Ishikawa (cell line): Measurements from ENCODE around the gene BAX.
A peak's percentile ranks its signal among the peaks of the same experiment; 100 is the strongest.

Source experiments
- CEBPB ChIP-seq: IDR thresholded peaks from 2 replicates; pipeline ENCODE4 v1.6.1; 2012
- CREB1 ChIP-seq: IDR thresholded peaks from 2 replicates; pipeline ENCODE4 v1.6.1; 2012; ENCODE audit warnings: low read depth
- EGR1 ChIP-seq: IDR thresholded peaks from 2 replicates; pipeline ENCODE4 v1.6.1; 2012
- EP300 ChIP-seq: IDR thresholded peaks from 2 replicates; pipeline ENCODE4 v1.6.1; 2012; ENCODE audit warnings: borderline replicate concordance
- FOXM1 ChIP-seq: IDR thresholded peaks from 2 replicates; pipeline ENCODE4 v1.6.1; 2012; ENCODE audit warnings: low read depth, borderline replicate concordance
- NFIC ChIP-seq: IDR thresholded peaks from 2 replicates; pipeline ENCODE4 v1.6.1; 2012
- RAD21 ChIP-seq: IDR thresholded peaks from 2 replicates; pipeline ENCODE4 v1.6.1; 2012; ENCODE audit warnings: low read depth
- TAF1 ChIP-seq: IDR thresholded peaks from 2 replicates; pipeline ENCODE4 v1.6.1; 2012; ENCODE audit warnings: low read depth, mild to moderate bottlenecking
- TCF12 ChIP-seq: IDR thresholded peaks from 2 replicates; pipeline ENCODE4 v1.6.1; 2012; ENCODE audit warnings: low read depth
- TEAD4 ChIP-seq: IDR thresholded peaks from 2 replicates; pipeline ENCODE4 v1.6.1; 2012
- YY1 ChIP-seq: IDR thresholded peaks from 2 replicates; pipeline ENCODE4 v1.6.1; 2012; ENCODE audit warnings: low read depth
- ZBTB7A ChIP-seq: IDR thresholded peaks from 2 replicates; pipeline ENCODE4 v1.6.1; 2012; ENCODE audit warnings: low read depth
- TF ChIP-seq, protein P1 (sequence below): IDR thresholded peaks from 2 replicates; pipeline ENCODE4 v1.6.1; 2012
- TF ChIP-seq, protein P2 (sequence below): IDR thresholded peaks from 2 replicates; pipeline ENCODE4 v1.6.1; 2012
- TF ChIP-seq, protein P3 (sequence below): IDR thresholded peaks from 2 replicates; pipeline ENCODE4 v1.6.1; 2012; ENCODE audit warnings: low read depth, mild to moderate bottlenecking

The BAX gene

DNA sequence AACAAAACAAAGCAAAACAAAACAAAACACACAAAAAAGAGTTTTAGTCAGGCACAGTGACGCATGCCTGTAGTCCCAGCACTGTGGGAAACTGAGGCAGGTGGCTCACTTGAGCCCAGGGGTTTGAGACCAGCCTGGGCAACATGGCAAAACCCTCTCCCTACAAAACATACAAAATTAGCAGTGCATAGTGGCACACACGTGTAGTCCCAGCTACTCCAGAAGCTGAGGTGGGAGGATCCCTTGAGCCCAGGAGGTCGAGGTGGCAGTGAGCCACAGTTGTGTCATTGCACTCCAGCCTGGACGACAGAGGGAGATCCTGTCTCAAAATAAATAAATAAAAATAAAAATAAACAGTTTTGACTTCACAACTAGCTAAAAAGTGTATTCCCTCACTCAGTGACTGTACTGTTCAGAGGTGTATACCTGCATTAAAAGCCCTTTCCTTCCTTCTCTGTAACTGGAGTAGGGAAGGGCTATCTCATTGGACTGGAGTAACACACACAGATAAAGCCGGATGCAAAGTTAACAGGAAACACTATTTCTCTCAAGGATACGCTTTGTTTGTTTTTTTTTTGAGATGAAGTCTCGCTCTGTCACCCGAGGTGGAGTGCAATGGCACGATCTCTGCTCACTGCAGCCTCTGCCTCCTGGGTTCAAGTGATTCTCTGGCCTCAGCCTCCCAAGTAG lies 3.7 kb upstream of the BAX start:
- TF ChIP-seq, protein P1, sequence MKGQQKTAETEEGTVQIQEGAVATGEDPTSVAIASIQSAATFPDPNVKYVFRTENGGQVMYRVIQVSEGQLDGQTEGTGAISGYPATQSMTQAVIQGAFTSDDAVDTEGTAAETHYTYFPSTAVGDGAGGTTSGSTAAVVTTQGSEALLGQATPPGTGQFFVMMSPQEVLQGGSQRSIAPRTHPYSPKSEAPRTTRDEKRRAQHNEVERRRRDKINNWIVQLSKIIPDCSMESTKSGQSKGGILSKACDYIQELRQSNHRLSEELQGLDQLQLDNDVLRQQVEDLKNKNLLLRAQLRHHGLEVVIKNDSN: no peak
- TF ChIP-seq ZBTB7A: no peak
- TF ChIP-seq CREB1: no peak
- no peak for TF ChIP-seq NFIC
- no peak for TF ChIP-seq FOXM1
- TF ChIP-seq, protein P2, sequence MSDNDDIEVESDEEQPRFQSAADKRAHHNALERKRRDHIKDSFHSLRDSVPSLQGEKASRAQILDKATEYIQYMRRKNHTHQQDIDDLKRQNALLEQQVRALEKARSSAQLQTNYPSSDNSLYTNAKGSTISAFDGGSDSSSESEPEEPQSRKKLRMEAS: no peak
- no peak for TF ChIP-seq TEAD4
- no peak for TF ChIP-seq TAF1
- TF ChIP-seq TCF12: no peak
- TF ChIP-seq, protein P3, sequence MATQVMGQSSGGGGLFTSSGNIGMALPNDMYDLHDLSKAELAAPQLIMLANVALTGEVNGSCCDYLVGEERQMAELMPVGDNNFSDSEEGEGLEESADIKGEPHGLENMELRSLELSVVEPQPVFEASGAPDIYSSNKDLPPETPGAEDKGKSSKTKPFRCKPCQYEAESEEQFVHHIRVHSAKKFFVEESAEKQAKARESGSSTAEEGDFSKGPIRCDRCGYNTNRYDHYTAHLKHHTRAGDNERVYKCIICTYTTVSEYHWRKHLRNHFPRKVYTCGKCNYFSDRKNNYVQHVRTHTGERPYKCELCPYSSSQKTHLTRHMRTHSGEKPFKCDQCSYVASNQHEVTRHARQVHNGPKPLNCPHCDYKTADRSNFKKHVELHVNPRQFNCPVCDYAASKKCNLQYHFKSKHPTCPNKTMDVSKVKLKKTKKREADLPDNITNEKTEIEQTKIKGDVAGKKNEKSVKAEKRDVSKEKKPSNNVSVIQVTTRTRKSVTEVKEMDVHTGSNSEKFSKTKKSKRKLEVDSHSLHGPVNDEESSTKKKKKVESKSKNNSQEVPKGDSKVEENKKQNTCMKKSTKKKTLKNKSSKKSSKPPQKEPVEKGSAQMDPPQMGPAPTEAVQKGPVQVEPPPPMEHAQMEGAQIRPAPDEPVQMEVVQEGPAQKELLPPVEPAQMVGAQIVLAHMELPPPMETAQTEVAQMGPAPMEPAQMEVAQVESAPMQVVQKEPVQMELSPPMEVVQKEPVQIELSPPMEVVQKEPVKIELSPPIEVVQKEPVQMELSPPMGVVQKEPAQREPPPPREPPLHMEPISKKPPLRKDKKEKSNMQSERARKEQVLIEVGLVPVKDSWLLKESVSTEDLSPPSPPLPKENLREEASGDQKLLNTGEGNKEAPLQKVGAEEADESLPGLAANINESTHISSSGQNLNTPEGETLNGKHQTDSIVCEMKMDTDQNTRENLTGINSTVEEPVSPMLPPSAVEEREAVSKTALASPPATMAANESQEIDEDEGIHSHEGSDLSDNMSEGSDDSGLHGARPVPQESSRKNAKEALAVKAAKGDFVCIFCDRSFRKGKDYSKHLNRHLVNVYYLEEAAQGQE: no peak
- no peak for TF ChIP-seq CEBPB

DNA sequence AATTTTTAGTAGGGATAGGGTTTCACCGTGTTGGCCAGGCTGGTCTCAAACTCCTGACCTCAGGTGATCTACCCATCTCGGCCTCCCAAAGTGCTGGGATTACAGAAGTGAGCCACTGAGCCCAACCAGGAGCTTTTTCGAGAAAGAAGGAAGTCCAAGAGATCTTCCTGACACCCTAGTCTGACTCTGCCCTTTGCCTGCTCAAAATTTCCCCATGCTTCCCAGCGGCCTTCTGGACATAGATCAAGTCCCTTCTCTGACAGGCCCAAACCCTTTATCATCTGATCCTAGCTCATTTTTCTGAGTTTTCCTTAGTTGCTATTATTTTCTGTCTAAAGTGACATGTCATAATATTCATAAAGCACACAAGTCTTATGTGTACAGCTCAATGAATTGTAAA lies 1.5 kb upstream of the BAX start:
- TF ChIP-seq NFIC: no peak
- TF ChIP-seq, protein P1: no peak
- TF ChIP-seq, protein P3: no peak

DNA sequence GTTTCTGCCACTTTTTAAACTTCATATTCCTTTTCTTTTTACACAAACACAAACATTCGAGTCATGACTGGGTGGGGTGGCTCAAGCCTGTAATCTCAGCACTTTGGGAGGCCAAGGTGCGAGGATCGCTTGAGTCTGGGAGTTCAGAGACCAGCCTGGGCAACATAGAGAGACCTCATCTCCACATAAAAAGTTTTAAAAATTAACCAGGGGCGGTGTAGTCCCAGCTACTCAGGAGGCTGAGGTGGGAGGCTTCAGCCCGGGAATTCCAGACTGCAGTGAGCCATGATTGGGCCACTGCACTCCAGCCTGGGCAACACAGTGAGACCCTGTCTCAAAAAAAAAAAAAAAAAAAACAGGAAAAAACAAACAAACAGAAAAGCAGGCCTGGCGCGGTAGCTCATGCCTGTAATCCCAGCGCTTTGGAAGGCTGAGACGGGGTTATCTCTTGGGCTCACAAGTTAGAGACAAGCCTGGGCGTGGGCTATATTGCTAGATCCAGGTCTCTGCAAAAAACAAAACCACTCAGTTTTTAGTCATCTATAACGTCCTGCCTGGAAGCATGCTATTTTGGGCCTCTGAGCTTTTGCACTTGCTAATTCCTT lies 583 bp upstream of the BAX start:
- TF ChIP-seq NFIC: no peak
- TF ChIP-seq EP300: no peak
- no peak for TF ChIP-seq CREB1
- TF ChIP-seq YY1: no peak
- TF ChIP-seq RAD21: no peak
- no peak for TF ChIP-seq CEBPB

DNA sequence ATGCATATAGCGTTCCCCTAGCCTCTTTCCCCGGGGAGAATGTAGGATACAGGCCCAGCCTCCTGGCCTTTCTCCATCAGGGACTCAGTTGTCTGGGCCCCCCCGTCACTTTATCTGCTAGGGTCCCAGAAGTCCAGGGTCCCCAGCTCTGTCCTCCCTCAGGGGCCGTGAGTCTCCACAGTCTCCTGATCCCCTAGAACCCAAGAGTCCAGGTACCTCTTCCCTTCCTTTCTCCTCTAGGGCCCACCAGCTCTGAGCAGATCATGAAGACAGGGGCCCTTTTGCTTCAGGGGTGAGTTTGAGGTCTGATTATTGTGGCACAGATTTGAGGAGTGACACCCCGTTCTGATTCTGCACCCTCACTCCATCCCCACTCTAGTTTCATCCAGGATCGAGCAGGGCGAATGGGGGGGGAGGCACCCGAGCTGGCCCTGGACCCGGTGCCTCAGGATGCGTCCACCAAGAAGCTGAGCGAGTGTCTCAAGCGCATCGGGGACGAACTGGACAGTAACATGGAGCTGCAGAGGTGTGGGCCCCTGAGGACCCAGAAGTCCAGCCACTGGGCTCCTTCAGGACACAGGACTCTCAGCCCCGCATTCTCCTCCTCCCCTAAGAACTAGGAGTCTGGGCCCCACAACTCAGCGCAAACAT lies 758 bp downstream of the BAX start:
- TF ChIP-seq YY1 (no peak), NFIC (no peak), ZBTB7A (no peak; the same call in 1 of the 2 replicates), TAF1 (0 out of 2 replicates have a peak, but pooled peaks have one; percentile 11)

DNA sequence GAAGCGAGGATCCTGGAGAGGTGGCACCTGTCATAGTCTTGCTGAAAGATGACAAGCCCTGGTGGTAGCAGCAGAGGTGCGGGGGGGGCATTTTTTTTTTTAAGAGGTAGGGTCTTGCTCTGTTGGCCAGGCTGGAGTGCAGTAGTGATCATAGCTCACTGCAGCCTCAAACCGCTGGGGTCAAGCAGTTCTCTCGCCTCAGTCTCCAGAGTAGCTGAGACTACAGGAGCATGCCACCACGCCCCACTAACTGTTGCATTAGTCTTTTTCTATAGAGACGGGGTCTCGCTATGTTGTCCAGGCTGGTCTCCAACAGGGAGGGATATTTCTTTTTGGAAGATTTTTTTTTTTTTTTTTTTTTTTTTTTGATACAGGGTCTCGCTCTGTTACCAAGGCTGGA lies 3.3 kb downstream of the BAX start:
- no peak for TF ChIP-seq CEBPB

DNA sequence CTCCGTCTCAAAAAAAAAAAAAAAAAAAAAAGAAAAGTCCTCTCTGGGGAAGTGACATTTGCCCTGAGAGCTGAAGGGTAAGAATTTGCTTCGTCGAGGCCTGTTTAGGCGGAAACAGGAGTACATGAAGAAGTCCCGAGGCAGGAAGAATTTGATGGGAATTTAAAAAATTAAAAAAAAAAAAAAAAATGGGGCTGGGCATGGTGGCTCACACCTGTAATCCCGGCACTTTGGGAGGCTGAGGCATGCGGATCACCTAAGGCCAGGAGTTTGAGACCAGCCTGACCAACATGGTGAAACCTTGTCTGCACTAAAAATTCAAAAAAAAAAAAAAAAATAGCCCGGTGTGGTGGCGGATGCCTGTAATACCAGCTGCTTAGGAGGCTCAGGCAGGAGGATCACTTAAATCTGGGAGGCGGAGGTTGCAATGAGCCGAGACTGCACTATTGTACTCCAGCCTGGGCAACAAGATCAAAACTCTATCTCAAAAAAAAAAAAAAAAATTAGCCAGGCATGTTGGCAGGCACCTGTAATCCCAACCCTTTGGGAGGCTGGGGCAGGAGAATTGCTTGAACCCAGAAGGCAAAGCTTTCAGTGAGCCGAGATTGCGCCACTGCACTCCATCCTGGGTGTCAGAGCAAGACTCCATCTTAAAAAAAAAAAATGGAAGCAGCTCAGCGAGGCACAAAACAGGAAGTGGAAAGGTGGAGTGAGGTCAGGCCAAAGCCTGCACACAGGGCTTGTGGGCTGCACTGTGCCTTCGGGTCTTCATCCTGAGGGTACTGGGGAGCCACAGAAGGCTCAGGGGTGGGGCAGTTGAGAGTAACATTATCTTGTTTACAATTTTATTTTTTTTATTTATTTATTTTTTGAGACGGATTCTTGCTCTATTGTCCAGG lies 4.9 kb downstream of the BAX start:
- TF ChIP-seq TAF1 (no peak), EGR1 (no peak), RAD21 (no peak), CREB1 (no peak), TCF12 (no peak), CEBPB (no peak), FOXM1 (no peak), YY1 (no peak)
- TF ChIP-seq, protein P3: no peak
- TF ChIP-seq, protein P1: no peak
